Measurements from ENCODE around the gene MTERF1. TPM values are rescaled to one million over a fixed set of nuclear protein-coding genes. Genes with fewer than 3 reads are reported as not detected.
A peak's percentile ranks its signal among the peaks of the same experiment; 100 is the strongest.
"Not testable (repeated sequence)": the region's sequence is repeated elsewhere in the genome, so short reads cannot be mapped to it uniquely, and the experiment has no call there.

MTERF1 gene
- total RNA-seq, 2 donors from 2014 or later = 15.5 to 17.5 TPM

DNA sequence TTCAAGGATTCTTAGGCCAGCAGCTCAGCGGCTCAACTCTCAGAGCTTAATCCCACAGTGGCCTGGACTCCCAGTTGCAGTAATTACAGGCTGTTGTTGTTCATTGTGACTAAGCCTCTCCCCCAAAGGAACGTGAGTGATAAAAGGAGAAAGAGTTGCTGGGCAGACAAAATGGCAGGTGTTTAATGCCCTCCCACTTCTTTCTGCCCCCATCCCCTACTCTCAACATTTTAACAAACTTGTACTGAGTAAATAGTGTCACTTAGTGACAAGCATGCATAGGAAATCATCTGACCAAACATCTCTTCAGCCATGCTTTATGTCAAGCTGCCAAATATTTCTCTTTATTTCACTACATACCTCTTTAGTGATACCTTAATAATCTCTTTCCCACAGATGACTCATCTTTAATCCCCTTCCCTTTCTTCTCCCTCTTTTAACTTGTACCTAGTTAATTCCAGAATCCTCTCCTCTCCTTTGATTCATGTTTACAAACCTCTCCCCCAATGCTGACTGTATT, 12.4 kb upstream of the MTERF1 start:
- H3K4me3 Mint-ChIP-seq = no peak overlapping the region
- no peaks in the 10 kb centered on the region for H3K27me3 ChIP-seq (ENCODE audit: control insufficient read depth, insufficient read depth, low read length, poor library complexity, severe bottlenecking)
- DNase-seq = peak; percentile 71
- H3K4me1 Mint-ChIP-seq = peaks cover 15% of the 10 kb centered on the region
- no peaks in the 10 kb centered on the region for H3K36me3 ChIP-seq (ENCODE audit: control insufficient read depth, insufficient read depth, low read length)
- H3K9me3 ChIP-seq (ENCODE audit: control insufficient read depth, low read length) = peaks cover 21% of the 10 kb centered on the region
- peaks cover 2% of the 10 kb centered on the region for H3K36me3 Mint-ChIP-seq (ENCODE audit: low read depth)
- no peak overlapping the region for H3K27ac ChIP-seq (ENCODE audit: low read depth, low read length)
- peak overlapping the region; percentile 54 for H3K4me3 ChIP-seq (ENCODE audit: low read length)
- no peak for TF ChIP-seq CTCF (conservative IDR thresholded peaks at IDR 0.05)
- peak overlapping the region; percentile 93 for H3K27ac Mint-ChIP-seq
- WGBS, 2 experiments (ENCODE audit: insufficient coverage in 1 of 2, insufficient read length in 1 of 2) = 0 to 36% methylated on average over 1 to 2 of the region's 2 CpGs
- no peaks in the 10 kb centered on the region for H3K27me3 Mint-ChIP-seq (ENCODE audit: insufficient read depth)
- H3K9ac ChIP-seq (ENCODE audit: extremely low read depth, low read length, poor library complexity, severe bottlenecking) = no peak overlapping the region
- H3K9me3 Mint-ChIP-seq = peaks cover 30% of the 10 kb centered on the region
- peaks cover 7% of the 10 kb centered on the region for H3K4me1 ChIP-seq (ENCODE audit: control insufficient read depth, insufficient read depth, low read length)

- no peak overlapping the region for H3K9ac ChIP-seq (ENCODE audit: extremely low read depth, low read length, poor library complexity, severe bottlenecking)
- no peaks in the 10 kb centered on the region for H3K27me3 ChIP-seq (ENCODE audit: control insufficient read depth, insufficient read depth, low read length, poor library complexity, severe bottlenecking)
- peak overlapping the region; percentile 93 for H3K27ac Mint-ChIP-seq
- H3K4me3 Mint-ChIP-seq = no peak overlapping the region
- no peaks in the 10 kb centered on the region for H3K36me3 ChIP-seq (ENCODE audit: control insufficient read depth, insufficient read depth, low read length)
- no peak overlapping the region for H3K27ac ChIP-seq (ENCODE audit: low read depth, low read length)
- peaks cover 7% of the 10 kb centered on the region for H3K4me1 ChIP-seq (ENCODE audit: control insufficient read depth, insufficient read depth, low read length)
- no peak for TF ChIP-seq CTCF (conservative IDR thresholded peaks at IDR 0.05)
- H3K4me1 Mint-ChIP-seq = peaks cover 15% of the 10 kb centered on the region
- H3K36me3 Mint-ChIP-seq (ENCODE audit: low read depth) = peaks cover 2% of the 10 kb centered on the region
- peaks cover 21% of the 10 kb centered on the region for H3K9me3 ChIP-seq (ENCODE audit: control insufficient read depth, low read length)
- DNase-seq = no peak
- H3K9me3 Mint-ChIP-seq = peaks cover 34% of the 10 kb centered on the region
- WGBS, 2 experiments (ENCODE audit: insufficient coverage in 1 of 2, insufficient read length in 1 of 2) = 47 to 71% methylated on average over 2 to 3 of the region's 3 CpGs
- peak overlapping the region; percentile 54 for H3K4me3 ChIP-seq (ENCODE audit: low read length)
- peaks cover under 1% of the 10 kb centered on the region for H3K27me3 Mint-ChIP-seq (ENCODE audit: insufficient read depth)
Observed at GRCh38 chr7:91892099-91892705, 11.7 kb upstream of the MTERF1 start.

DNA sequence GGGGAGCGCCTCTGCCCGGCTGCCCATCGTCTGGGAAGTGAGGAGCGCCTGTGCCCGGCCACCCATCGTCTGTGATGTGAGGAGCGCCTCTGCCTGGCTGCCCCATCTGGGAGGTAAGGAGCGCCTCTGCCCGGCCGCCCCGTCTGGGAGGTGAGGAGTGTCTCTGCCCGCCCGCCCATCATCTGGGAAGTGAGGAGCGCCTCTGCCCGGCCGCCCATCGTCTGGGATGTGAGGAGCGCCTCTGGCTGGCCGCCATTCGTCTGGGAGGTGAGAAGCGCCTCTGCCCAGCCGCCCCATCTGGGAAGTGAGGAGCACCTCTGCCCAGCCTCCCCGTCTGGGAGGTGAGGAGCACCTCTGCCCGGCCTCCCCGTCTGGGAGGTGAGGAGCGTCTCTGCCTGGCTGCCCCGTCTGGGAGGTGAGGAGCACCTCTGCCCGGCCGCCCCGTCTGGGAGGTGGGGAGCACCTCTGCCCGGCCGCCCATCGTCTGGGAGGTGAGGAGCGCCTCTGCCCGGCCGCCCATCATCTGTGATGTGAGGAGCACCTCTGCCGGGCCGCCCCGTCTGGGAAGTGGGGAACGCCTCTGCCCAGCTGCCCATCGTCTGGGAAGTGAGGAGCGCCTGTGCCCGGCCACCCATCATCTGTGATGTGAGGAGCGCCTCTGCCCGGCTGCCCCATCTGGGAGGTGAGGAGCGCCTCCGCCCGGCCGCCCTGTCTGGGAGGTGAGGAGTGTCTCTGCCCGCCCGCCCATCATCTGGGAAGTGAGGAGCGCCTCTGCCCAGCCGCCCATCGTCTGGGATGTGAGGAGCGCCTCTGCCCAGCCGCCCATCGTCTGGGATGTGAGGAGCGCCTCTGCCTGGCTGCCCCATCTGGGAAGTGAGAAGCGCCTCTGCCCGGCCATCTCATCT, 8.0 kb upstream of the MTERF1 start:
- not testable (repeated sequence) for H3K27me3 Mint-ChIP-seq (ENCODE audit: insufficient read depth); H3K36me3 Mint-ChIP-seq (ENCODE audit: low read depth); H3K27me3 ChIP-seq (ENCODE audit: control insufficient read depth, insufficient read depth, low read length, poor library complexity, severe bottlenecking); H3K36me3 ChIP-seq (ENCODE audit: control insufficient read depth, insufficient read depth, low read length); H3K27ac ChIP-seq (ENCODE audit: low read depth, low read length); H3K9ac ChIP-seq (ENCODE audit: extremely low read depth, low read length, poor library complexity, severe bottlenecking); H3K4me1 ChIP-seq (ENCODE audit: control insufficient read depth, insufficient read depth, low read length); DNase-seq; H3K4me3 ChIP-seq (ENCODE audit: low read length); H3K27ac Mint-ChIP-seq; H3K4me3 Mint-ChIP-seq
- H3K4me1 Mint-ChIP-seq = peaks cover 15% of the 10 kb centered on the region
- H3K9me3 ChIP-seq (ENCODE audit: control insufficient read depth, low read length) = peaks cover 37% of the 10 kb centered on the region
- WGBS, 2 experiments (ENCODE audit: insufficient coverage in 1 of 2, insufficient read length in 1 of 2) = 95 to 99% methylated on average over 15 to 60 of the region's 60 CpGs
- H3K9me3 Mint-ChIP-seq = peaks cover 52% of the 10 kb centered on the region

GRCh38 chr7:91887336-91888213, 7.1 kb upstream of the MTERF1 start:
- H3K27ac ChIP-seq (ENCODE audit: low read depth, low read length); H3K36me3 ChIP-seq (ENCODE audit: control insufficient read depth, insufficient read depth, low read length); DNase-seq; H3K9ac ChIP-seq (ENCODE audit: extremely low read depth, low read length, poor library complexity, severe bottlenecking); H3K27ac Mint-ChIP-seq; H3K27me3 ChIP-seq (ENCODE audit: control insufficient read depth, insufficient read depth, low read length, poor library complexity, severe bottlenecking); H3K36me3 Mint-ChIP-seq (ENCODE audit: low read depth); H3K4me3 Mint-ChIP-seq; H3K27me3 Mint-ChIP-seq (ENCODE audit: insufficient read depth); H3K4me1 ChIP-seq (ENCODE audit: control insufficient read depth, insufficient read depth, low read length); H3K4me1 Mint-ChIP-seq; H3K4me3 ChIP-seq (ENCODE audit: low read length): not testable (repeated sequence)
- 96 to 98% methylated on average over 8 to 54 of the region's 54 CpGs for WGBS, 2 experiments (ENCODE audit: insufficient coverage in 1 of 2, insufficient read length in 1 of 2)
- H3K9me3 ChIP-seq (ENCODE audit: control insufficient read depth, low read length) = peaks cover 37% of the 10 kb centered on the region
- H3K9me3 Mint-ChIP-seq = peaks cover 52% of the 10 kb centered on the region
